HG03354 (cell line): Measurements from ENCODE around the gene TRAPPC2L.

Experiments used
- ATAC-seq: cut with Tn5 transposase; IDR thresholded peaks from one replicate; pipeline ENCODE4 v1.9.1; 2021; ENCODE audit warnings: mild to moderate bottlenecking; ENCODE audit not compliant: unreplicated experiment, poor library complexity, severe bottlenecking

TRAPPC2L gene, protein sequence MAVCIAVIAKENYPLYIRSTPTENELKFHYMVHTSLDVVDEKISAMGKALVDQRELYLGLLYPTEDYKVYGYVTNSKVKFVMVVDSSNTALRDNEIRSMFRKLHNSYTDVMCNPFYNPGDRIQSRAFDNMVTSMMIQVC

DNA sequence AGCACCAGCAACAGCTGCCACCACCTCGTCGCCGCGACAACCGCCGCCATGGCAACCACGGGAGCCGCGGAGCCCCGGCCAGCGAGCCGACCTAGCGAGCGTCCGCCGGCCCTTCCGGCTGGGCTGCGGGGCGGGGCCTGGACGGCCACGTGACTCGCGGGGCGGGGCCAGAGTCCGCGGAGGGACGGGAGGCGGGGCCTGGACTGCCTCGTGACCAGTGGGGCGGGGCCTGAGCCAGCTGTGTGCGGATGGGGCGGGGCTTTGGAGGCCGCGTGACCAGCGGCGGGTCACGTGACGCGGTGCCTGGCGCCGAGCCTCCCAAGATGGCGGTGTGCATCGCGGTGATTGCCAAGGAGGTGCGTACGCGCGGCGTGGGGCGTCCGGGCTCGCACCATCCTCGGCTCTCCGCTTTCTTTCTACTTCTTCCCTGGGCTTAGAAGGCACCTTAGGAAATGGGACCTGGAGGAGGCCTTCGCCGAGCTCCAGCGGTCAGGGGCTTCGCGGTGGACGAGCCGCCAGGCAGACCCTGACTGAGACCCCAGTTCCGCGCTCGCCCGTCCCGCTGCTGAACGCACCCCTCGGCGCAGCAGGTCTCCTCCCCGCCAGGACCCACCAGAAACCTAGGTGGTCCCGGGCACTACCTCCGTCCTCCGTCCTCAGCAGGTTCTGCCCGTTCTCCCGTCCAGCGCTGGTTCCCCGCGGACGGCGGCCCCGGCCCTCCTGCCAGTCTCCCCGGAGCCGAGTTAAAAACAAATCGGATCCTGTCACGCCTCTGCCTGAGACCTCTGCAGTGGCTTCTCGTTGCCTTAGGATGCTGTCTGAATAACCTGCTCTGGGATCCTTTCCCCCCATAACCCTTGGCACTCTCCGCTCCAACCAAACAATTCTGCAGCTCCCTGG lies at the start of gene TRAPPC2L, which contains the start of gene GALNS:
Gene TRAPPC2L, plus strand, starts transcription at position 300 of the 900 bp plus-strand sequence. Its CDS starts 24 bp downstream, at position 324.
Gene GALNS, minus strand, starts transcription at position 120 of the 900 bp plus-strand sequence. Its CDS starts 70 bp downstream, at position 50.
- ATAC-seq: peak; percentile 80

DNA sequence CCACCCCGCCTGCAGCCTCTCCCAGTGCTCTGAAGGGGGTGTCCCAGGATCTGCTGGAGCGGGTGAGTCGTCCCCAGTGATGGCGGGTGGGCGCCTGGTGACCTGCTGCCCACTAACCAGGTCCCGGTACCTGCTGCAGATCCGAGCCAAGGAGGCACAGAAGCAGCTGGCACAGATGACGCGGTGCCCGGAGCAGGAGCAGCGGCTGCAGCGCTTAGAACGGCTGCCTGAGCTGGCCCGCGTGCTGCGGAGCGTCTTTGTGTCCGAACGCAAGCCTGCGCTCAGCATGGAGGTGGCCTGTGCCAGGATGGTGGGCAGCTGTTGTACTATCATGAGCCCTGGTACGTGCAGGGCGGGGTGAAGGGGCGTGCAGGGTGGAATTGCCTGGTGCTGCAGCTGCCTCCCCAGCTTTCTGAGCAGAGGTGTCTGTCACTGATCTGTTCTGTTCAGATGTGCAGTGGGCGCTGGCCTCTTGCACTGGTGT lies 49.7 kb upstream of the TRAPPC2L start:
- ATAC-seq: no peak

DNA sequence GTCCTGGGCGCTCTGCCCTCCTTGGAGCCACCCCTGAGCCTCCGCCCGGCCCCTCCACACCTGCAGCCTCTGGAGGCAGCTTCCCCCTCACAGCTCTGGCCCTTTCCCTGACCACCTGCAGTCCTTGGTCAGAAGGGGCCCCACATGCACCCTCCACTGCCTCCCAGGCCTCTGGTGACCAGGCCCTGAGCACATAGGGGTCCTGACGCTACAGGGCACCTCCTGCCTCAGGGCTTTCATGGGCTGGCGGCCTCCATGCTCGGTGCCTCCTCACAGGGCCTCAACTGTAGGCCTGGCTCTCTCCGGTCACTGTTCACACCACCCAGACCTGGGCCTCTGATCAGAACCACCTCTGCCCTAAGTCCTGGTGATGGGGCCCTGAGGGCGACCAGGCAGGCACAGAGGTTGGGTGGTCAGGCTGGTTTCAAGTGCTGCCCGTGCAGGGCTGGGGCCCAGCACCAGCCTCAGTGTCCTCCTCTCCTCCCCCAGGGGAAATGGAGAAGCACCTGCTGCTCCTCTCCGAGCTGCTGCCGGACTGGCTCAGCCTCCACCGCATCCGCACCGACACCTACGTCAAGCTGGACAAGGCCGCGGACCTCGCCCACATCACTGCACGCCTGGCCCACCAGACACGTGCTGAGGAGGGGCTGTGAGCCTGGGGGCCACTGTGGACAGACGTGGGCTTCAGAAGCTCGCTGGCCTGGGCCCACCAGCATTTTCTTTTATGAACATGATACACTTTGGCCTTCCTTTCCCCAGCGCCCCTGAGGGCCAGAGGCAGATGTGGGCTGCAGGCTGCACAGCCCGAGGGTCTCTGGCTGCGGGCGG lies 49.1 kb upstream of the TRAPPC2L start:
- no peak for ATAC-seq

DNA sequence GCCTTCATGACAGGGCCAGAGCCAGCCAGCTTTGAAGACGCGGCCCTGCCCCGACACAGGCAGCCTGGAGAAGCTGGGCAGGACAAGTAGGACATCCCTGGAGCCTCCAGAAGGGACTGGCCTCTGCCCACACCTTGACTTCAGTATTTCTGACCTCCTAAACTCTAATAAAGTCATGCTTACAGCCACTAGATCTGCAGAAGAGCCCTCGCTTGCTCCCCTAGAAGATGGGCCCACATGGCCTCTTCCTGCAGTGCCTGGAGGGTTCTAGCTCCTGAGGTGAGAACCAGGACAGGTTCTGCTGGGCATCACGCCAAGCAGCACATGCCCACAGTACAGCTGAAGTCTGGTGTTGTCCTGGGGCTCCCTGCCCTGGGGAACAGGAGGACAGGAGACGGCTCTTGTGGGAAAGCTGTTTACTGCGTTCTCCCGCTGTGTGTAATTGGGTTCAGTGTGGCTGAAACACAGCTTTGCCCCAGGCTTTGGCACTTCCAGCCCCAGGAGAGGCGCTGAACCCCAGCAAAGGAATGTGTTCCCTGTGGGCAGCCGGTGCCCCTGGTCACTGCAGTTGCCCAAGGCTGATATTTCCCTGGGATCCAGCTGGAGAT lies 47.8 kb upstream of the TRAPPC2L start:
- ATAC-seq: no peak

DNA sequence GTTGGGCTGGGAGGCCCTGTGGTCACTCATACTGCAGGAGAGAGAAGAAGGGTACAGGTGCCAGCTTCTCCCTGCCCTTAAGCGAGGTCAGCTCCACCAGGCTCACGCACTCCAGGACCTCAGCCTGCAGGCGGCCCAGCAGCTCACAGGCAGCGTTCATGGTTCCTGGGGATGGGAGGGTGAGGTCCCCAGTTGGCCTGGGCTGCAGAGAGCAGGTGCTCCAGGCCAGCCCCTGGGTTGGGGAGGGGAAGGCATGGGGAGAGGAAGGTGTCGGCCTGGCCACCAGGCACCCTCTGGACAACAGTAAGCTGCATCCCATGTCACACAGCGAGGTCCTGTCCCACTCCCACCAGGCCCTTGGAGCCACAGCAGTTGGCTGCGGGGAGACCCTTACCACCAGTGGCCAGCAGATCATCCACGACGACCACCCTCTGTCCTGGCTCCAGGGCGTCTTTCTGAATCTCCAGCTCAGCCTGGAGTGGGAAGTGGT lies 47.2 kb upstream of the TRAPPC2L start:
- ATAC-seq: no peak

DNA sequence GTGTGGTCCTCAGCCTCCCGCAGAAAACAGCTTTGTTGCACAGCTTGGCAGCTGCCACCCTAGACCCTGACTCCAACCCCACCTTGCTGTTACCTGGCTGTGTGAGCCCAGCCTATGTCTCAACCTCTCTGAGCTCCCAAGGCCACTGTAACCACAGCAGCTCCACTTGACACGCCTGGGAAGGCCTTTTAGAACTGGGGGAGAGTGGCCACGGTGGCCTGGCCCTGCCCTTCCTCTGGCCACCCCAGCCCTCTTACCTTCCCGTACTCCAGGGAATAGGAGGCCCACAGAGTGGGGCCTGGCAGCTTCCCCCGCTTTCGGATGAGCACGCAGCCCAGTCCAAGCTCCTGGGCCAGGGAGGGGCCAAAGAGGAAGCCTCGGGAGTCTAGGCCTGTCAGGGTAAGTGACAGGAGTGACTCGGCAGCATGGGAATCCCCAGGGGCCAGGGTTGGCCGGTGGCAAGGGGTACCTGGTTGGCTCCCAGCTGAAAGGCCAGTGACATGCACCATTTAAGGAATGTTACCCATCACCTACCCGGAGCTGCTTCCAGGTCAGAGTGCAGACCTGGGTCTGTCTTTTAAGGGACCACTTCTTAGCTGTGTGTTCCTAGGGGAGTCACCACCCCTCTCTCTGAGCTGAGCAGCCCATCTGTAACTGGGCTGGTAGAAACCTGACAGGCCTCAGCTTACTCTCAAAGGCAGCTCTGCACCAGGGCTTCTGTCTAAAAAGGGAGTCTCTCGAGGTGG lies 46.6 kb upstream of the TRAPPC2L start:
- ATAC-seq: no peak

DNA sequence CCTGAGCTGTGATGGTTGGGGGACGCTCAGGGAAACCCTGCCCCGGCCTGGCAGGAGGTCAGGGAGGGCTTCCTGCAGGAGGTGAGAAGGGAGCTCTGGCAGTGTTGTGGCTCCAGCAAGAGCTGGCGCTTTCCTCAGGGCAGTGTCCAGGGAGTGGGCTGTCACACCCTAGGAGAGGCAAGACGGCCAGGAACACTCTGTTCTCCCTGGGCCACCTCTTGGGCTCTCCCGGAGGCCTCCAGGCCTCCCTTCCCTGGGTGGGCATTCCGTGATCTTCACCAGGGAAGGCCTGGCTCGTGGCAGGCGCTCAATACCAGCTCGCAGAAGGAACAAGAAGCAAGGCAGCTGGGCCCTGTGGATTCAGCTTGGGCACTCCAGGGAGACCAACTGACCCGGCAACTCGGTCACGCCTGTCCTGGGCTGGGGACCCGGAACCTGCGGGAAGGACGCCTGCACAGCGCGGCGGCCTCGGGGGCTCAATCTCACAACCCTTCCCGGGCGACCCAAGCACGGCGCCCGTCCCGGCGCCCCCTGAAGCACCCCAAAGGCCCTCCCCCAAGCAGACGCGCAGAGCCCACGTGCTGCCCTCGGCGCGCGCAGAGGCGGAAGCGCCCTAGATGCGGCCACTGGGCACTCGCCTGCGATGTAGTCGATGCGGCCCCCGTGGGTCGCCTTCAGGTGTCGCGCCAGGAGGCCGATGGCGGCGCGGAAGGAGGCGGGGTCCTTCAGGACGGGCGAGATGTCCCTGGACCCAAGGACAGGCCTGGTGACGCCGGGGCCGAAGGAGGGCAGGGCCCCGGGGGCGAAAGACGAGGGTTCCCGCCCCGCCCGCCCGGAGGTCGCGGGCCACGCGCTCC lies 45.8 kb upstream of the TRAPPC2L start:
- peak; percentile 60 for ATAC-seq

DNA sequence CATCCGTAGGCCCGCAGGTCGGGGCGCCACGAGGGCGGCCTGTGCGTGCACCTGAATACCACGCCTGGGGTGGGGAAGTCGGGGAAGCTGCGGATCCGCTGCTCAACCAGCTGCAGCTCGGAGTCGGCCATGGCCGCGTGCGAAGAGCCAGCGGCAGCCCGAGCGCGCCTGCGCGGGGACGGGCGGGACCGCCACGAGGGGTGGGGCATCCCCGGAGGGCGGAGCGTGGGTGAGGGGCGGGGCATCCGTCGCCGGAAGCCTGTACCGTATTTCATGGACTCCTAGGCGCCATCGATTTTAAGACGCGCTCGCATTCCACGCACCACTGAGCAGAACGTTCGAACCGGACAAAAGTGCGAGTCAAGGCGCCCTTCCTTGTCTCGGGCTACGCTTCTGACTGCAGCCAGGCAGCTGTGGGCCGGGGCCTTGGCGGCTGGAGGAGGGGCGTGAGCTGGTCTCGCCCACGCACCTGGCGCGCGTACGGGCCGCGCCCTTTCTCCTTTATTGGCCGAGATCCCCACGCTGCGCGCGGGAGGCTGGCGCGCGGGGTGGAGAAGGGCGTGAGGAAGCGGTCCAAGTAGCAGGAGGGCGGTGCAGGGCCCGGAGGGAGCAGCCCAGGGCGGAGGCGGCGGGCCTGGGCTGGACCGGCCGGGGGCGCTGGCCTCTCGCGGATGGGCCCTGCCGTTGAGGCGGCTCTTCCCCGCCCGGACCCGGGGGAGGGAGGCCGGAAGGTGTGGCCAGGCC lies 45.0 kb upstream of the TRAPPC2L start, which contains the start of gene APRT:
Gene APRT, minus strand, starts transcription at position 160 of the 744 bp plus-strand sequence. Its CDS starts 29 bp downstream, at position 131.
- peak; percentile 77 for ATAC-seq

DNA sequence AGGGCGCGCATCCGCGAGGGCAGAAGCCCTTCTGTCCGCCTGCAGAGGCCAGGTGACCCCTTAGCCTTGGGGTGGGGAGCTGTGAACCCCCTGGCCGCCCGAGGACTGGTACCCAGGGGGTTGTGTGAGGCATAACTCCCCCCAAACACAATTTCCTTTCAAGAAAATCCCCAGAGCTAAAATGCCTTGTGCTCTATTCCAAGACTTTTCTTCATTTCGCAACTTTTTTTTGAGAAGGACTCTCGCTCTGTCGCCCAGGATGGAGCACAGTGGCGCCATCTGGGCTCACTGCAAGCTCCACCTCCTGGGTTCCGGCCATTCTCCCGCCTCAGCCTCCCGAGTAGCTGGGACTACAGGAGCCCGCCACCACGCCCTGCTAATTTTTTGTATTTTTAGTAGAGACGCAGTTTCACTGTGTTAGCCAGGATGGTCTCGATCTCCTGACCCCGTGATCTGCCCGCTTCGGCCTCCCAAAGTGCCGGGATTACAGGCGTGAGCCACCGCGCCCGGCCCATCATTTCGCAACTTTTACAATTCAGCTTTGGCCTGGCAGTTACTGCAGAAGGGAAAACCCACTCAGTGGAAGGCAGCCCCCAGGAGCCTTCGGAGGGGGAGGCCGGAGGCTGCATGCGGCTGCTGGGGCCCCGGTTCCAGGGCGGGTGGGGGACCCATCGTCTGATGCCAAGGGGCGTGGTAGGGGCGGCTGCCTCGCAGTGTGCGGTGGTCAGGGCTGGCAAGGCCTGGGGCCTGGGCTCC lies 44.2 kb upstream of the TRAPPC2L start:
- ATAC-seq: no peak

DNA sequence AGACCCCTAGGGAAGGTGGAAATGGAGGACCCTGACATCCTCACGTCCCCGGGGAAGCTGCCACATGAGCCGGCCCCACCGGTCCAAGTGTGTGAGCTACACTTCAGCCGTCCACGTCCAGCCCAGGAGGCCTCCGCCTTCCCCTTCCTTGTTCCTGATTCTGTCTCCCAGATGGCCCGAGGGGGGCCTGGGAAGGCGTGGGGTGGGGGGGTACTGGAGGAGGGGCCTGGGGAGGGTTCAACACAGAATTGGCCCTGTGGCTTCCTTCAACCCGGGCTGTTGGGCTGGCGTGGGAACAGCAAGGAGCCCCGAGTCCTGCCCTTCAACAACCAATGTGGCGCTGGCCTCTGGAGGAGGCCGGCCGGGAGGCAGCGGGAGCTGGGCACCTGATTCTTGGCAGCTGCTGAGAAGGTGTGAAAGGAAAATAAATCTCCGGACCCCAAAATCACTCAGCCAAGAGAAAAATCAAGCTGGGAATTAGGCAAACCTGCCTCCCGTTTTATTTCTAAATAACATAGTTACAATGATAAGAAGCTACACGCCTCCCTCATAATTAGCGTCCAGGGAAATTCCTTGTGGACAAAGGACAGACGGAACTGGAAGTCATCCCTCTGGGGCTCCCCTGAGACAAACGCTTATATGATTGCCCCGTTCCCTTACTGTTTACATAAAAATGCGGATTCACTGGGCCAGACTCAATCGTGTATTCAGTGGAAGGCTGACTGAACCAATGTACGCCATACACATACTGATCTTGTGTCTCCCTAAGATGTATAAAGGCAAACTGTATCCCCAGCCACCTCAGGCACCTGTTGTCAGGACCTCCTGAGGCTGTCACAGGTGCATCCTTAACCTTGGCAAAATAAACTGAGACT lies 43.4 kb upstream of the TRAPPC2L start:
- no peak for ATAC-seq

DNA sequence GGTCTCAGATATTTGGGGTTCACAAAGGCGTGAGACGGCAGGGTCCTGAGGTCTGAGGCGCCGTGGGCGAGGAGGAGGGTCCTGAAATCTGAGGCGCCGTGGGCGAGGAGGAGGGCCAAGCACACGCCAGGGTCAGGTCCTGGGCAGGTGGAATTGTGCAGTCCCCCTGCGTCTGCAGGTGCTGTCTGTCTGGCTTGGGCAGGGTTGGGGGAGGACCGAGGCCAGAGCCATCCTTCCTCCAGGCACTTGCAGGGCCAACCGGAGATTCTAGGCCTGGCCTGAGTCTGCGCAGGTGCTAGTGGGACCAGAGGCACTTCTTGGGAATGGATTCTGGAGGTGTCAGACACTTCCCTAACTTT lies 42.8 kb upstream of the TRAPPC2L start:
- ATAC-seq: no peak

DNA sequence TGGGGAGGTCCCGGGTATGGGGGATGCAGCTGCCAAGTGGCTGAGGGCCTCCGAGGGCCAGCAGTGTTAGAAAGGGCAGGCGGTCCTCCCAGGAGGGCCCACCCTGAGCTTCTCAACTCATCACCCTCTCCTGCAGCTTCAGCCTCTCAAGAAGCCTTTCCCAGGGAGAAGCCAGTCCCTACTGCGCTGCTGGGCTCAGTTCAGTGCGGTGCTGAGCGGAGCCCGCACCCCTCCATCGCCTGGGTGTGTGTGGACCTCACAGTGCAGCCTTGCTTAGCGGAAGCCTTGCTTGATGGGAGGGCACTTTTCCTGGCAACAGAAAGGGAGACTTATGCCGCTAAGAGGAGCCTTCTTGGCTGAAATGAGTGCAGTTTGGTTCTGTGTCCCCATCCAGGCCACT lies 41.7 kb upstream of the TRAPPC2L start:
- ATAC-seq: no peak

DNA sequence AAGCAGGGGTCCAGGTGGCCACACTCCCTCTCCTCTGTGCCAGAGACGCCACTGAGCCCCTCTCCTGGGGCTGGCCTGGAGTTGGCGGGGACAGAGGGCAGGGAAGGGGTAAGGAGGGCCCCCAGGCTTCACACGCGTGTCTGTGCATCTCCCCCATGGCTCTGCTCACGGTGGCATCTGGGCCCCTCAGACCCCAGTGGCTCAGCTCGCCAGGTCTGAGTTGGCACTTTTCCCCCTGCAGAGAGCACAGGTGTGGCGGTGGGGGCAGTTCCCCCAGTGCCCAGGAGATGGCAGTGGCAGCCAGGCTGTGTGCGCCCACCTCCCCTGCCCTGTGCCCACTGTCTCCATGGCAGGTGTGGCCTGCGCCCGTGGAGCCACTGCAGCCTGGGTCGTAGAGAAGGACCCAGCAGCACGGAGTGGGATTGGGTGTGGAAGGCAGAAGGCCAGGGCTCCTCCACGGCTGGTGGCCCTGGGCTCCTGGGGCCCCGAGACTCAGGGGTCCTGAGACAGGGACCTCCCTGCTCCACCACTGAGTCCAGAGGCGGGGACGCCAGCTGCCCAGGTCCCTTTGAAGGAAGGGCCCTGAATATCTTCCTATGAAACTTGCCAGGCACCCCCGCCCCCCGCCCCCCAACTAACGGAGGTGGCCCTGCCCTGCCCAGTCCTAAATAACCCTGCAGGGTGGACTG lies 40.9 kb upstream of the TRAPPC2L start:
- no peak for ATAC-seq

DNA sequence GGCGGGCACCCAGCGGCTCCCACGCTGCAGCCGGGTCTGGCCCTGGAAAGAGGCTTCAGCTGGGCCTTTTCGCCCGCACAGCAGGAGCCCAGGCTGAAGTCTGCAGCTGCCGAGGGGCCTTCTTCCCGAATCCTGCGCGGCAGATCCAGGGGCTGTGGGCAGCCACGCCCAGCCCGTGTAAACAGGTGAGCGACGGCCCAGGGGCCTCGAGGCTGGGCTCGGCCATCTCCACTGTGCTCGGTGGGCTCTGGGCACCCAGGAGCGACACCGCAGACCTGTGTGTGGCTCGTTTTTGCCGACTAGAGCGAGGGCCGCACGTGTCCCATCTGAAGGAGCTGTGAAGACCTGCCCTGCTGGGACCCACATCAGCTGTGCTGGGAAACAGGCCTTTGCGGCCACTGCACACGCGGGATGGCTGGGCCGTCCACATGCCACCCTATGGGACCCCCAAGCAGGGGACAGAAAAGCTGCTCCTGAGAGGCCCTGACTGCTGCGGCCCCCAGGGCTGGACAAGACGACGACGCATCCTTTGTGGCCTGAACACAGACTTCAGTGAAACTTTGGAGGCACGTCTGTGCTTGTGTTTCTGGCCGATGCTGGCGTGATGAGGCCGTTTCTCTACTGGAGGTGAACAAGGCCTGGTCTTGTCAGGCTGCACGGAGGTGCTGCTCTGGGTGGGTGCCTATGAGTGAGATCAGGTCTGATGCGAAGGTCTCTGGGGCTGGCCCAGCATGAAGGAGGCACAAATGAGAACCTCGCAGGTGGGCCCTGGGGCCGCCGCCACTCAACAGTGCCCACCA lies 40.0 kb upstream of the TRAPPC2L start:
- ATAC-seq: no peak
